Loucy (cell line): ENCODE data around the gene ABCB1.

ENCODE experiments used
- H2AFZ ChIP-seq: fragments of 200-600 bp; sonication (generic); 2 replicates; pipeline ENCODE4 v1.6.0; 2016; ENCODE audit warnings: antibody characterized with exemption, mild to moderate bottlenecking, low read length, moderate library complexity
- H3F3A ChIP-seq: fragments of 200-600 bp; 2 replicates; pipeline ENCODE4 v1.6.0; 2016; ENCODE audit warnings: antibody characterized with exemption, low read depth, mild to moderate bottlenecking
- H3K27me3 ChIP-seq: fragments of 200-600 bp; sonication (generic); 2 replicates; pipeline ENCODE4 v1.6.1; 2014; ENCODE audit warnings: low read length, mild to moderate bottlenecking; ENCODE audit not compliant: insufficient read depth, poor library complexity, severe bottlenecking
- H3K36me3 ChIP-seq: fragments of 200-600 bp; sonication (generic); 2 replicates; pipeline ENCODE4 v1.6.1; 2016; ENCODE audit warnings: low read length; ENCODE audit not compliant: insufficient read depth
- H3K4me1 ChIP-seq: fragments of 200-600 bp; sonication (generic); 2 replicates; pipeline ENCODE4 v1.5.1; 2014; ENCODE audit warnings: low read length, mild to moderate bottlenecking; ENCODE audit not compliant: insufficient read depth, poor library complexity, severe bottlenecking
- H3K4me2 ChIP-seq: fragments of 200-600 bp; sonication (generic); 2 replicates; pipeline ENCODE4 v1.6.0; 2014; ENCODE audit warnings: antibody characterized with exemption, low read length, low read depth, mild to moderate bottlenecking; ENCODE audit not compliant: poor library complexity, severe bottlenecking
- H3K4me3 ChIP-seq: fragments of 200-600 bp; sonication (generic); 2 replicates; pipeline ENCODE4 v1.5.1; 2014; ENCODE audit warnings: low read length, mild to moderate bottlenecking, mixed read lengths; ENCODE audit not compliant: poor library complexity, severe bottlenecking
- H3K79me2 ChIP-seq: fragments of 200-600 bp; sonication (generic); 2 replicates; pipeline ENCODE4 v1.6.1; 2014; ENCODE audit warnings: low read length; ENCODE audit not compliant: insufficient read depth
- H3K9ac ChIP-seq: fragments of 200-600 bp; sonication (generic); 2 replicates; pipeline ENCODE4 v1.6.0; 2014; ENCODE audit warnings: mild to moderate bottlenecking, low read depth, low read length, moderate library complexity; ENCODE audit not compliant: poor library complexity, severe bottlenecking
- H3K9me2 ChIP-seq: fragments of 200-600 bp; sonication (generic); replicated peaks from 2 replicates; pipeline ENCODE4 v1.6.1; 2016; ENCODE audit warnings: low read depth, low read length, mixed read lengths
- H3K9me3 ChIP-seq: fragments of 200-600 bp; sonication (generic); 2 replicates; pipeline ENCODE4 v1.6.1; 2014; ENCODE audit warnings: mild to moderate bottlenecking, antibody characterized with exemption, low read length, low read depth; ENCODE audit not compliant: insufficient read depth
- H4K20me1 ChIP-seq: fragments of 200-600 bp; sonication (generic); 2 replicates; pipeline ENCODE4 v1.6.0; 2014; ENCODE audit warnings: antibody characterized with exemption, low read length, mild to moderate bottlenecking; ENCODE audit not compliant: insufficient read depth, poor library complexity, severe bottlenecking
- CTCF ChIP-seq: fragments of 200-600 bp; sonication (generic); conservative IDR thresholded peaks from 2 replicates; pipeline ENCODE4 v1.5.1; 2014; ENCODE audit warnings: mild to moderate bottlenecking, antibody characterized with exemption, low read length
- EZH2phosphoT487 ChIP-seq: fragments of 200-600 bp; IDR thresholded peaks from 2 replicates; pipeline ENCODE4 v1.6.1; 2018; ENCODE audit warnings: antibody characterized with exemption, mild to moderate bottlenecking, moderate library complexity, borderline replicate concordance

The ABCB1 gene

GRCh38 chr7:87495366-87495765 lies 105.3 kb downstream of the ABCB1 start:
- Histone ChIP-seq H3K27me3 (no peaks in the 10 kb centered on the region), H3K36me3 (no peaks in the 10 kb centered on the region), H3K4me3 (no peak overlapping the region), H3K4me2 (no peak overlapping the region), H3K4me1 (no peaks in the 10 kb centered on the region), H3K9me2 (no peaks in the 10 kb centered on the region), H2AFZ (no peak overlapping the region), H4K20me1 (no peaks in the 10 kb centered on the region), H3F3A (no peaks in the 10 kb centered on the region), H3K79me2 (no peaks in the 10 kb centered on the region), H3K9ac (no peak overlapping the region), H3K9me3 (no peaks in the 10 kb centered on the region)
- TF ChIP-seq EZH2phosphoT487 (no peak), CTCF (no peak)

- no peaks in the 10 kb centered on the region for H4K20me1 ChIP-seq
Measured at GRCh38 chr7:87494454-87494853, 106.2 kb downstream of the ABCB1 start.

DNA sequence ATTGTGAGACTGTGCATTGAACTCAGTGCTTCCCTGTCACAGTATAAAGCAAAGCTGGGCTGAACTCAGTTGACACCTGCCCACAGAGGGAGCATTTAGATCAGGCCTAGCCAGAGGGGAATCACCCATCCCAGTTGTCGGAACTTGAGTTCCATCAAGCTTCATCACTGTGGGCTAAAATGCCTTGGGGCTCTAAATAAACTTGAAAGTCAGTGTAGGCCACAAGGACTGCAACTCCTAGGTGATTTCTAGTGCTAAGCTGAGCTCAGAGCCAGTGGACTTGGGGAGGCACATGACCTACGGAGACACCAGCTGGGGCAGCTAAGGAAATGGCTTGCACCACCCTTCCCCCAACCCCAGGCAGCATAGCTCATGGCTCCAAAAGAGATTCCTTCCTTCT lies 117.6 kb downstream of the ABCB1 start:
- Histone ChIP-seq H3K79me2 (no peaks in the 10 kb centered on the region), H3K4me1 (no peaks in the 10 kb centered on the region), H3K9me3 (no peaks in the 10 kb centered on the region), H4K20me1 (no peaks in the 10 kb centered on the region), H3K27me3 (no peaks in the 10 kb centered on the region), H3K9ac (no peak overlapping the region), H2AFZ (no peak overlapping the region), H3F3A (no peaks in the 10 kb centered on the region), H3K9me2 (no peaks in the 10 kb centered on the region), H3K36me3 (no peaks in the 10 kb centered on the region), H3K4me2 (no peak overlapping the region), H3K4me3 (no peak overlapping the region)
- no peak for TF ChIP-seq CTCF
- no peak for TF ChIP-seq EZH2phosphoT487

More at GRCh38 chr7:87494454-87494853, 106.2 kb downstream of the ABCB1 start:
- Histone ChIP-seq H3K9ac (no peak overlapping the region), H3F3A (no peaks in the 10 kb centered on the region), H3K4me2 (no peak overlapping the region), H3K9me3 (no peaks in the 10 kb centered on the region), H3K4me3 (no peak overlapping the region), H2AFZ (no peak overlapping the region), H3K36me3 (no peaks in the 10 kb centered on the region), H3K9me2 (no peaks in the 10 kb centered on the region), H3K79me2 (no peaks in the 10 kb centered on the region), H3K27me3 (no peaks in the 10 kb centered on the region), H3K4me1 (no peaks in the 10 kb centered on the region)
- TF ChIP-seq EZH2phosphoT487 (no peak), CTCF (no peak)
